ENCODE results near the gene LRRC59. TPM values are rescaled to one million over a fixed set of nuclear protein-coding genes. Genes with fewer than 3 reads are reported as not detected.

The LRRC59 gene
- total RNA-seq, 1 experiment from 2014 or later, result 177 TPM

DNA sequence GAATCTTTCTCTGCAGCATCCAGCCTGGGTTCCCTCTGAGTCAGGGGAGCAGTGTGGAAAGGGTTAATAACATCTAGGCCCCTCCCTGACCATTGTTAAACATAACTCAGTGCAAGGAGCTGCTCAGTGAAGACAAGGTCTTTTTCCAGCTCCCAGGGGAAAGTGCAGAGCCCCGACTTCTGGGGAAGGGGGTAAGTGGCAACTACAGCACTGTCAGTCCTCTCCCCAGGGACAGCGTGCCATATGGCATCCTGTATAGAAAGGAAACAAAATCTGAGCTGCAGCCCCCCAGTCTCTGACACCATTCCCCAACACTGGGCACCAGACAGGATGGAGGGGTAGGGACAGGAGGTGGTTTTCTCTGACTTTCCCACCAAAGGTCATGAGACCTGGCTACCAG lies 32.2 kb downstream of the LRRC59 start:
- H3K4me3 ChIP-seq (ENCODE audit: low read depth, low read length, poor library complexity, severe bottlenecking), result no peak overlapping the region
- BruUV-seq (replicated peaks), result no TSS peak
- no peaks in the 10 kb centered on the region for H3K4me1 ChIP-seq (ENCODE audit: insufficient read depth, low read length, poor library complexity, severe bottlenecking)
- no peak for DNase-seq (ENCODE audit: low spot score)
- POLR2A ChIA-PET (ENCODE audit: low non-redundant PET), result interaction anchor here (0.6 kb wide), 1 partner anchor 178 kb away, joined by 3 read pairs; no protein-coding TSS in a partner anchor
- TF ChIP-seq EZH2 (IDR thresholded peaks at IDR 0.05; ENCODE audit: borderline replicate concordance, low read depth, low read length, poor library complexity, severe bottlenecking), result no peak
- TF ChIP-seq, protein P1, sequence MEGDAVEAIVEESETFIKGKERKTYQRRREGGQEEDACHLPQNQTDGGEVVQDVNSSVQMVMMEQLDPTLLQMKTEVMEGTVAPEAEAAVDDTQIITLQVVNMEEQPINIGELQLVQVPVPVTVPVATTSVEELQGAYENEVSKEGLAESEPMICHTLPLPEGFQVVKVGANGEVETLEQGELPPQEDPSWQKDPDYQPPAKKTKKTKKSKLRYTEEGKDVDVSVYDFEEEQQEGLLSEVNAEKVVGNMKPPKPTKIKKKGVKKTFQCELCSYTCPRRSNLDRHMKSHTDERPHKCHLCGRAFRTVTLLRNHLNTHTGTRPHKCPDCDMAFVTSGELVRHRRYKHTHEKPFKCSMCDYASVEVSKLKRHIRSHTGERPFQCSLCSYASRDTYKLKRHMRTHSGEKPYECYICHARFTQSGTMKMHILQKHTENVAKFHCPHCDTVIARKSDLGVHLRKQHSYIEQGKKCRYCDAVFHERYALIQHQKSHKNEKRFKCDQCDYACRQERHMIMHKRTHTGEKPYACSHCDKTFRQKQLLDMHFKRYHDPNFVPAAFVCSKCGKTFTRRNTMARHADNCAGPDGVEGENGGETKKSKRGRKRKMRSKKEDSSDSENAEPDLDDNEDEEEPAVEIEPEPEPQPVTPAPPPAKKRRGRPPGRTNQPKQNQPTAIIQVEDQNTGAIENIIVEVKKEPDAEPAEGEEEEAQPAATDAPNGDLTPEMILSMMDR (conservative IDR thresholded peaks at IDR 0.05; ENCODE audit: low read depth, low read length), result no peak
- H3K36me3 ChIP-seq (ENCODE audit: insufficient read depth, low read length, poor library complexity, severe bottlenecking), result peaks cover 38% of the 10 kb centered on the region
- intact Hi-C loops (cut with micrococcal nuclease; ENCODE audit: unreplicated experiment), result no loop called here
- no peak overlapping the region for H3K27ac ChIP-seq (ENCODE audit: low read depth, low read length, poor library complexity, severe bottlenecking)
- no peaks in the 10 kb centered on the region for H3K27me3 ChIP-seq (replicated peaks; ENCODE audit: insufficient read depth, low read depth, low read length, poor library complexity)
- H3K9me3 ChIP-seq (ENCODE audit: low read depth, low read length, poor library complexity, severe bottlenecking), result no peaks in the 10 kb centered on the region
- CTCF ChIA-PET, result no interaction called here

DNA sequence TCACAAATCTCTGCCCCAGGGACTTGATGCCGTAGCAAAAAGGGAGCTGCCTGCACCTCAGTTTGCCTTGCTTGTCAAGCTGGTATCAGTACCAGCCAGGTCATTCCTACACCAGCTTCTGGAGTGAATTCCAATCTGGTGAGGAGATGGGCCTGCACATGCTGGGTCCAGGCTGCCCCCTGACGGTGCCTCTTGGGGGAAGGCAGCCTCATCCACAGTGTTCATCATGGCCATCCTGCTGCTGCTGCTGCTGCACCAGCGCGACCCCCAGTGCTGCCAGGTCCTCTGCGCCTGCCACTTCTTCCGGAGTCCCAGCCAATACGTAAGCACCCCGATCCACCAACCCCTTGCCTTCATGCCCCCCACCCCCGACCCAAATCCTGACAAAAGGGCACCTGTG lies 32.6 kb downstream of the LRRC59 start:
- POLR2A ChIA-PET (ENCODE audit: low non-redundant PET), result no interaction called here
- BruUV-seq (replicated peaks), result no TSS peak
- H3K4me1 ChIP-seq (ENCODE audit: insufficient read depth, low read length, poor library complexity, severe bottlenecking), result no peaks in the 10 kb centered on the region
- H3K9me3 ChIP-seq (ENCODE audit: low read depth, low read length, poor library complexity, severe bottlenecking), result no peaks in the 10 kb centered on the region
- CTCF ChIA-PET, result no interaction called here
- no peak overlapping the region for H3K27ac ChIP-seq (ENCODE audit: low read depth, low read length, poor library complexity, severe bottlenecking)
- intact Hi-C loops (cut with micrococcal nuclease; ENCODE audit: unreplicated experiment), result no loop called here
- no peak for DNase-seq (ENCODE audit: low spot score)
- H3K27me3 ChIP-seq (replicated peaks; ENCODE audit: insufficient read depth, low read depth, low read length, poor library complexity), result no peaks in the 10 kb centered on the region
- H3K36me3 ChIP-seq (ENCODE audit: insufficient read depth, low read length, poor library complexity, severe bottlenecking), result peaks cover 33% of the 10 kb centered on the region
- TF ChIP-seq, protein P1 (conservative IDR thresholded peaks at IDR 0.05; ENCODE audit: low read depth, low read length), result no peak
- TF ChIP-seq EZH2 (IDR thresholded peaks at IDR 0.05; ENCODE audit: borderline replicate concordance, low read depth, low read length, poor library complexity, severe bottlenecking), result no peak
- H3K4me3 ChIP-seq (ENCODE audit: low read depth, low read length, poor library complexity, severe bottlenecking), result no peak overlapping the region

DNA sequence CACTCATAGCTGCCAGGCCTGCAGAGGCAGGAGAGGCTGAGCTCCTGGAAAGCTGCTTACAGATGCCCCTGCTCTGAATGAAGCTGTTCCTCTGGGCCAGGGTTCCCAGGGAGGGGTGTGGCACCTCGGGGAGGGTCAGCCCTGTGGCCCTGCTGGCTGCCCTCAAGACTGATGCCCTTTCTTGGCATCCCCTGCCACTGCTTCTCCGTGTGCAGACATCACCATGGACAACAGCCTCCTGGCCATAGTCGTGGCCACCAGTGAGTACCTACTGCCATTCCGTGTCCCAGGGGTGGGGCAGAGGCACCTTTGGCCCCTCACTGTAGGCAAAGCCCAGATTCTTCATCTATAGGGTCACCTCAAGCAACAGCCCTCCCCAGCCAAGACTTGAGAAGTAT lies 33.3 kb downstream of the LRRC59 start:
- intact Hi-C loops (cut with micrococcal nuclease; ENCODE audit: unreplicated experiment), result no loop called here
- ChIA-PET CTCF (no interaction called here), POLR2A (ENCODE audit: low non-redundant PET) (no interaction called here)
- no peaks in the 10 kb centered on the region for H3K9me3 ChIP-seq (ENCODE audit: low read depth, low read length, poor library complexity, severe bottlenecking)
- DNase-seq (ENCODE audit: low spot score), result no peak
- peaks cover 27% of the 10 kb centered on the region for H3K36me3 ChIP-seq (ENCODE audit: insufficient read depth, low read length, poor library complexity, severe bottlenecking)
- H3K27me3 ChIP-seq (replicated peaks; ENCODE audit: insufficient read depth, low read depth, low read length, poor library complexity), result no peaks in the 10 kb centered on the region
- no TSS peak for BruUV-seq (replicated peaks)
- TF ChIP-seq EZH2 (IDR thresholded peaks at IDR 0.05; ENCODE audit: borderline replicate concordance, low read depth, low read length, poor library complexity, severe bottlenecking), result no peak
- TF ChIP-seq, protein P1 (conservative IDR thresholded peaks at IDR 0.05; ENCODE audit: low read depth, low read length), result no peak
- no peaks in the 10 kb centered on the region for H3K4me1 ChIP-seq (ENCODE audit: insufficient read depth, low read length, poor library complexity, severe bottlenecking)
- H3K27ac ChIP-seq (ENCODE audit: low read depth, low read length, poor library complexity, severe bottlenecking), result no peak overlapping the region
- no peak overlapping the region for H3K4me3 ChIP-seq (ENCODE audit: low read depth, low read length, poor library complexity, severe bottlenecking)

All from A673 (cell line).